PC-3 (cell line): ENCODE results near the gene HENMT1. TPM values are rescaled to one million over a fixed set of nuclear protein-coding genes. Genes with fewer than 3 reads are reported as not detected.
"Not testable (repeated sequence)": the region's sequence is repeated elsewhere in the genome, so short reads cannot be mapped to it uniquely, and the experiment has no call there.

ENCODE experiments used
- ATAC-seq: fragments of 200-7000 bp; cut with Tn5 transposase; 2 replicates; pipeline ENCODE4 v1.9.1; 2020; ENCODE audit warnings: mild to moderate bottlenecking, moderate library complexity
- BruUV-seq: library from RNA; stranded (reverse); fragments of 400-500 nt; replicated peaks from 2 replicates; lab custom pipeline; 2021; lab: Mats Ljungman, UMichigan
- CTCF ChIA-PET: fragments of 300-600 bp; sonication (Branson Sonifier 250); formaldehyde crosslinking; loops from one replicate; lab custom pipeline; 2022; ENCODE audit warnings: antibody characterized with exemption; lab: Charles Lee
- POLR2A ChIA-PET: fragments of 300-600 bp; sonication (Branson Sonifier 250); formaldehyde crosslinking; loops from one replicate; lab custom pipeline; 2022; ENCODE audit warnings: antibody characterized with exemption; ENCODE audit not compliant: unreplicated experiment; lab: Charles Lee
- DNase-seq: peaks from one replicate; pipeline ENCODE4 v3.0.0-alpha.2; 2015
- H2AFZ ChIP-seq: fragments of 300-600 bp; sonication (generic); 2 replicates; pipeline ENCODE4 v1.6.0; 2016; ENCODE audit warnings: antibody characterized with exemption, low read length
- H3F3A ChIP-seq: fragments of 300-600 bp; sonication (generic); one replicate; pipeline ENCODE4 v1.6.0; 2017; ENCODE audit warnings: antibody characterized with exemption, low read length, control low read depth, mild to moderate bottlenecking; ENCODE audit not compliant: unreplicated experiment
- H3K27ac ChIP-seq: fragments of 300-600 bp; sonication (generic); 2 replicates; pipeline ENCODE4 v1.5.1; 2016; ENCODE audit warnings: mild to moderate bottlenecking, low read length
- H3K27me3 ChIP-seq: fragments of 300-600 bp; sonication (generic); 2 replicates; pipeline ENCODE4 v1.6.1; 2016; ENCODE audit warnings: low read length, mixed read lengths
- H3K36me3 ChIP-seq: fragments of 300-600 bp; sonication (generic); 2 replicates; pipeline ENCODE4 v1.6.1; 2016; ENCODE audit warnings: low read depth, mixed run types, low read length, mixed read lengths
- H3K4me1 ChIP-seq: fragments of 300-600 bp; sonication (generic); 2 replicates; pipeline ENCODE4 v1.5.1; 2016; ENCODE audit warnings: low read length; ENCODE audit not compliant: insufficient read depth
- H3K4me2 ChIP-seq: fragments of 300-600 bp; sonication (generic); 2 replicates; pipeline ENCODE4 v1.6.0; 2016; ENCODE audit warnings: low read length
- H3K4me3 ChIP-seq: fragments of 300-600 bp; sonication (generic); 2 replicates; pipeline ENCODE4 v1.5.1; 2016; ENCODE audit warnings: mild to moderate bottlenecking, low read length, mixed read lengths
- H3K79me2 ChIP-seq: fragments of 300-600 bp; sonication (generic); 2 replicates; pipeline ENCODE4 v1.6.1; 2017; ENCODE audit warnings: low read length, mixed read lengths
- H3K9ac ChIP-seq: fragments of 300-600 bp; sonication (generic); 2 replicates; pipeline ENCODE4 v1.6.0; 2016; ENCODE audit warnings: mild to moderate bottlenecking, low read length
- H3K9me2 ChIP-seq: fragments of 300-600 bp; sonication (generic); replicated peaks from 2 replicates; pipeline ENCODE4 v1.6.1; 2016; ENCODE audit warnings: mixed run types, low read length, mixed read lengths
- H3K9me3 ChIP-seq: fragments of 300-600 bp; sonication (generic); 2 replicates; pipeline ENCODE4 v1.6.1; 2016; ENCODE audit warnings: low read length, mixed read lengths
- H4K20me1 ChIP-seq: fragments of 300-600 bp; sonication (generic); 2 replicates; pipeline ENCODE4 v1.6.1; 2016; ENCODE audit warnings: low read length, mixed read lengths
- EZH2 ChIP-seq: fragments of 300-600 bp; sonication (generic); IDR thresholded peaks from one replicate; pipeline ENCODE4 v1.6.1; 2017; ENCODE audit warnings: antibody characterized with exemption, mild to moderate bottlenecking, low read length; ENCODE audit not compliant: unreplicated experiment
- EZH2phosphoT487 ChIP-seq: fragments of 300-600 bp; sonication (generic); IDR thresholded peaks from 2 replicates; pipeline ENCODE4 v1.6.1; 2018; ENCODE audit warnings: mild to moderate bottlenecking, antibody characterized with exemption, low read length, borderline replicate concordance
- intact Hi-C: fragments of 100-400 bp; cut with micrococcal nuclease; formaldehyde crosslinking; loops from 2 replicates; pipeline ENCODE4 v1.9.0; 2023
- total RNA-seq: library from RNA; depleted of rRNA; stranded (reverse); fragments of >200 nt; gene quantifications from 2 replicates; pipeline ENCODE4 v1.2.3, GENCODE V29; 2014
- TF ChIP-seq, protein P1 (sequence below): fragments of 300-600 bp; sonication (generic); conservative IDR thresholded peaks from 2 replicates; pipeline ENCODE4 v1.5.1; 2017; ENCODE audit warnings: antibody characterized with exemption, low read depth, mild to moderate bottlenecking, low read length

The HENMT1 gene
- total RNA-seq, 1 experiment from 2014 or later: 1.3 TPM

- no peaks in the 10 kb centered on the region for H3K4me1 ChIP-seq
- no TSS peak for BruUV-seq
- POLR2A ChIA-PET: no interaction called here
These were observed 8.8 kb upstream of the HENMT1 start for GRCh38 chr1:108669679-108670078.

GRCh38 chr1:108668777-108669176, 7.9 kb upstream of the HENMT1 start:
- intact Hi-C loops: no loop called here
- no peak for TF ChIP-seq EZH2phosphoT487
- TF ChIP-seq, protein P1, sequence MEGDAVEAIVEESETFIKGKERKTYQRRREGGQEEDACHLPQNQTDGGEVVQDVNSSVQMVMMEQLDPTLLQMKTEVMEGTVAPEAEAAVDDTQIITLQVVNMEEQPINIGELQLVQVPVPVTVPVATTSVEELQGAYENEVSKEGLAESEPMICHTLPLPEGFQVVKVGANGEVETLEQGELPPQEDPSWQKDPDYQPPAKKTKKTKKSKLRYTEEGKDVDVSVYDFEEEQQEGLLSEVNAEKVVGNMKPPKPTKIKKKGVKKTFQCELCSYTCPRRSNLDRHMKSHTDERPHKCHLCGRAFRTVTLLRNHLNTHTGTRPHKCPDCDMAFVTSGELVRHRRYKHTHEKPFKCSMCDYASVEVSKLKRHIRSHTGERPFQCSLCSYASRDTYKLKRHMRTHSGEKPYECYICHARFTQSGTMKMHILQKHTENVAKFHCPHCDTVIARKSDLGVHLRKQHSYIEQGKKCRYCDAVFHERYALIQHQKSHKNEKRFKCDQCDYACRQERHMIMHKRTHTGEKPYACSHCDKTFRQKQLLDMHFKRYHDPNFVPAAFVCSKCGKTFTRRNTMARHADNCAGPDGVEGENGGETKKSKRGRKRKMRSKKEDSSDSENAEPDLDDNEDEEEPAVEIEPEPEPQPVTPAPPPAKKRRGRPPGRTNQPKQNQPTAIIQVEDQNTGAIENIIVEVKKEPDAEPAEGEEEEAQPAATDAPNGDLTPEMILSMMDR: no peak
- TF ChIP-seq EZH2: no peak
- H3K4me3 ChIP-seq: no peak overlapping the region
- no peaks in the 10 kb centered on the region for H3K79me2 ChIP-seq
- H2AFZ ChIP-seq: no peak overlapping the region
- DNase-seq: no peak
- no peak overlapping the region for H3K9ac ChIP-seq
- no peaks in the 10 kb centered on the region for H4K20me1 ChIP-seq
- H3K36me3 ChIP-seq: no peaks in the 10 kb centered on the region
- ATAC-seq: no peak
- no peaks in the 10 kb centered on the region for H3K9me2 ChIP-seq
- H3K4me1 ChIP-seq: no peaks in the 10 kb centered on the region
- H3K9me3 ChIP-seq: no peaks in the 10 kb centered on the region
- H3K27ac ChIP-seq: no peak overlapping the region
- no peaks in the 10 kb centered on the region for H3K27me3 ChIP-seq
- ChIA-PET CTCF (no interaction called here), POLR2A (no interaction called here)
- no peaks in the 10 kb centered on the region for H3F3A ChIP-seq
- no TSS peak for BruUV-seq
- H3K4me2 ChIP-seq: no peak overlapping the region

More at GRCh38 chr1:108669679-108670078, 8.8 kb upstream of the HENMT1 start:
- H3K9me3 ChIP-seq: no peaks in the 10 kb centered on the region
- H3K9ac ChIP-seq: no peak overlapping the region
- H3K27me3 ChIP-seq: no peaks in the 10 kb centered on the region
- no peak overlapping the region for H3K27ac ChIP-seq
- DNase-seq: no peak
- intact Hi-C loops: no loop called here
- no peak overlapping the region for H3K4me3 ChIP-seq
- TF ChIP-seq EZH2 (no peak), EZH2phosphoT487 (no peak)
- TF ChIP-seq, protein P1: no peak
- H2AFZ ChIP-seq: no peak overlapping the region
- H3K9me2 ChIP-seq: no peaks in the 10 kb centered on the region
- CTCF ChIA-PET: no interaction called here
- ATAC-seq: no peak
- H3K79me2 ChIP-seq: no peaks in the 10 kb centered on the region
- H3K4me2 ChIP-seq: no peak overlapping the region
- H4K20me1 ChIP-seq: no peaks in the 10 kb centered on the region
- H3F3A ChIP-seq: no peaks in the 10 kb centered on the region
- H3K36me3 ChIP-seq: no peaks in the 10 kb centered on the region

DNA sequence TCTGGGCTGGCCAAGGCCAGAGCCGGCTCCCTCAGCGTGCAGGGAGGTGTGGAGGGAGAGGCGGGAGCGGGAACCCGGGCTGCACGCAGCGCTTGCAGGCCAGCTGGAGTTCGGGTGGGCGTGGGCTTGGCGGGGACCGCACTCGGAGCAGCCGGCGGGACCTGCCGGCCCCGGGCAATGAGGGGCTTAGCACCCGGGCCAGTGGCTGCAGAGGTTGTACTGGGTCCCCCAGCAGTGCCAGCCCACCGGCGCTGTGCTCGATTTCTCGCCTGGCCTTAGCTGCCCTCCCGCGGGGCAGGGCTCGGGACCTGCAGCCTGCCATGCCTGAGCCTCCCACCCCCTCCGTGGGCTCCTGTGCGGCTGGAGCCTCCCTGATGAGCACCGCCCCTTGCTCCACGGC, 6.5 kb upstream of the HENMT1 start:
- H3K36me3 ChIP-seq, H3K4me2 ChIP-seq, H3K9me2 ChIP-seq, H3K27me3 ChIP-seq, H2AFZ ChIP-seq, DNase-seq, H3K4me3 ChIP-seq, ATAC-seq, H3K27ac ChIP-seq, H3K79me2 ChIP-seq, BruUV-seq, H3K9ac ChIP-seq, H3K9me3 ChIP-seq, intact Hi-C loops, CTCF ChIA-PET, H4K20me1 ChIP-seq, H3F3A ChIP-seq, H3K4me1 ChIP-seq: not testable (repeated sequence)
- POLR2A ChIA-PET: interaction anchor here (0.7 kb wide), 1 partner anchor 169 kb away, joined by 3 read pairs; no protein-coding TSS in a partner anchor
